K562 (cell line): ENCODE data around the gene SCGB1A1. TPM values are rescaled to one million over a fixed set of nuclear protein-coding genes. Genes with fewer than 3 reads are reported as not detected.

ENCODE experiments used
- CHCHD3 ChIP-seq: fragments of 250-450 bp; sonication (Bioruptor Pico); IDR thresholded peaks from 2 replicates; pipeline ENCODE4 v2.1.2; 2022; ENCODE audit warnings: mild to moderate bottlenecking
- FOXJ3 ChIP-seq: sonication (generic); formaldehyde crosslinking; IDR thresholded peaks from 2 replicates; pipeline ENCODE4 v1.4.0; 2020; ENCODE audit warnings: mild to moderate bottlenecking, missing genetic modification reagents
- PYGO2 ChIP-seq: fragments of 450-650 bp; IDR thresholded peaks from 2 replicates; pipeline ENCODE4 v1.6.1; 2016; ENCODE audit warnings: mild to moderate bottlenecking, missing genetic modification characterization, moderate library complexity, missing compliant biosample characterization
- SREBF2 ChIP-seq: sonication (generic); formaldehyde crosslinking; IDR thresholded peaks from 2 replicates; pipeline ENCODE4 v1.4.0; 2020; ENCODE audit warnings: mild to moderate bottlenecking, missing genetic modification reagents
- STAT5B ChIP-seq: fragments of 250-450 bp; sonication (Bioruptor Pico); IDR thresholded peaks from 2 replicates; pipeline ENCODE4 v1.8.0; 2021; ENCODE audit warnings: mild to moderate bottlenecking, inconsistent platforms
- ZFP30 ChIP-seq: fragments of 250-450 bp; sonication (Bioruptor Pico); IDR thresholded peaks from 2 replicates; pipeline ENCODE4 v1.8.0; 2022; ENCODE audit warnings: moderate library complexity, mild to moderate bottlenecking, inconsistent platforms, borderline replicate concordance
- ZNF407 ChIP-seq: fragments of 450-650 bp; IDR thresholded peaks from 2 replicates; pipeline ENCODE4 v1.6.1; 2016; ENCODE audit warnings: low read depth
- polyA plus RNA-seq, 8 experiments: library from polyadenylated mRNA; depleted of rRNA in 4 of 8; stranded (reverse) in 5 of 8; unstranded in 3 of 8; fragments of >200 nt; fragmentation: Nextera tagmentation in 2 of 8; fragmentation: Illumina TruSeq in 1 of 8; extraction: Ambion mirVana in 2 of 8; extraction: Trizol in 1 of 8; gene quantifications; 2 replicates each; pipeline versions ENCODE4 v1.2.1 to v1.2.3, GENCODE V29; 2011 to 2014; ENCODE audit warnings: inconsistent platforms in 1 of 8, missing spikeins in 1 of 8
- total RNA-seq, 7 experiments: library from RNA; depleted of rRNA in 6 of 7; stranded (reverse); fragments of >200 nt in 6 of 7; fragmentation: Illumina TruSeq in 2 of 7; extraction: Trizol in 2 of 7; gene quantifications; 2 replicates each; pipeline versions ENCODE4 v1.2.1 to v1.2.3, GENCODE V29; 2011 to 2021; ENCODE audit warnings: low replicate concordance in 1 of 7

Gene SCGB1A1
- total and polyA plus RNA-seq, 9 of the 15 experiments (the other 6 are each of a cell fraction or from before 2014, with no cell fraction given): 0.55 TPM; not detected in 8

GRCh38 chr11:62446091-62446490 lies 27.3 kb downstream of the SCGB1A1 start (continued):
- no peak for TF ChIP-seq ZNF407
- no peak for TF ChIP-seq STAT5B (CRISPR knock-in tag)
- no peak for TF ChIP-seq ZFP30 (CRISPR knock-in tag)
- no peak for TF ChIP-seq FOXJ3
- TF ChIP-seq PYGO2 (tag): no peak
- no peak for TF ChIP-seq CHCHD3 (CRISPR knock-in tag)
- no peak for TF ChIP-seq SREBF2
